ENCODE data around the gene MRAS.

MRAS gene

DNA sequence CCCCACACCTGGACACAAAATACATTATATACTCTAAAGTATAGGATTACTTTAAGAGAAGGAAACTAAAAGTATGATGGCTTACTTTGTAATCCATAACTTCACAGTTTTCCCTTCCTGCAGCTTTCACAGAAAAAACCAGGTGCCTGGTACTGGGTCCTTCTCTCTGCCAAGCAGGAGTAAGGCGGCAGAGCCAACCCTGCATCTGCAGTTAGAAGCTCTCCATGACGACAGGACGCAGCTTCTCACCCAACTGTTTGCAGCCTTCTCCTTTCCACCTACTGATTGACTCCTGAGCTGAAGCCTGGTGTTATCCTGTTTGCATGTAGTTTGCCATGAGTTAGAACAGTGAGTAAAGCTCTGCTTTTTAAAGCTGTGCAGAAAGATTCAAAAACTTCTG lies 6.7 kb downstream of the MRAS start:
- DNase-seq: no peak
- Histone ChIP-seq H3K4me3 (ENCODE audit: insufficient read depth, low read depth, low read length, poor library complexity, severe bottlenecking) (no peak overlapping the region), H3K36me3 (ENCODE audit: control insufficient read depth, insufficient read depth, low read length) (no peaks in the 10 kb centered on the region), H3K4me1 (ENCODE audit: control insufficient read depth, insufficient read depth, low read length, poor library complexity, severe bottlenecking) (no peaks in the 10 kb centered on the region), H3K27me3 (replicated peaks; ENCODE audit: control insufficient read depth, insufficient read depth, low read length, poor library complexity, severe bottlenecking) (no peaks in the 10 kb centered on the region), H3K27ac (ENCODE audit: insufficient read depth, low read length, poor library complexity, severe bottlenecking) (no peak overlapping the region), H3K9me3 (ENCODE audit: control insufficient read depth, low read length) (no peaks in the 10 kb centered on the region)

DNA sequence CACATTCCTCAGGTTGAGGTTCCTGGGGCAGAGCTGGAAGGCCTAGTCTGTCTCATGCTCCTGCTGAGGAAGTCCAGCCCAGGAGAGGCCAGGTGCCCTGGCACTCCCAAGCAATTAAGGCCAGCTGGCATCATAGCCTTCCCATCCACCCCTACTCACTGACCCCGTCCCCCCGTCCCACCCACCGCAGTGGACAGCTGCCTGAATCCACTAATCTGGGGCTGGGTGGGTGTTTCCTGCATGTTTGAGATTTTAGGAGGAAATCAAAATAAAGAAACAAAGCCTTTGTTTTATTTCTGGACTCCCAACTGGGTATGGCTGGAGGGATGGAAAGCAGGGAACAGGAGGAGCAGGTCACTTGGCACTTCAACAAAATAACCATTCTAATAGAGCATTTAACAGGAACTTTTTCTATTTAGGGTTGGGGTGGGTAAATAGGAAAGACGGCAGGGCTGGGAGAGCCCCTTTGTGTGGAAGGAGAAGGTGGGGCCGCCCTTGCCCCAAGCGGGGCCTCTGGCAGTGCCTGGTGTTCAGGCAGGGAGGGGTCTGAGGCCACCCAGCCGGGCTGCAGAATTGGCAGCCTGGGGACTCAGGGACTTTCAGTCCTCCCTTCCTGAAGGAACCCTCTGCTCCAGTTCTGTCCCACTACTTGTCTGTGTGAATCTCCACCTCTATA lies 8.5 kb downstream of the MRAS start:
- Histone ChIP-seq H3K36me3 (ENCODE audit: control insufficient read depth, insufficient read depth, low read length) (no peaks in the 10 kb centered on the region), H3K27ac (ENCODE audit: insufficient read depth, low read length, poor library complexity, severe bottlenecking) (no peak overlapping the region), H3K27me3 (replicated peaks; ENCODE audit: control insufficient read depth, insufficient read depth, low read length, poor library complexity, severe bottlenecking) (no peaks in the 10 kb centered on the region), H3K4me1 (ENCODE audit: control insufficient read depth, insufficient read depth, low read length, poor library complexity, severe bottlenecking) (no peaks in the 10 kb centered on the region), H3K4me3 (ENCODE audit: insufficient read depth, low read depth, low read length, poor library complexity, severe bottlenecking) (no peak overlapping the region), H3K9me3 (ENCODE audit: control insufficient read depth, low read length) (no peaks in the 10 kb centered on the region)
- no peak for DNase-seq

DNA sequence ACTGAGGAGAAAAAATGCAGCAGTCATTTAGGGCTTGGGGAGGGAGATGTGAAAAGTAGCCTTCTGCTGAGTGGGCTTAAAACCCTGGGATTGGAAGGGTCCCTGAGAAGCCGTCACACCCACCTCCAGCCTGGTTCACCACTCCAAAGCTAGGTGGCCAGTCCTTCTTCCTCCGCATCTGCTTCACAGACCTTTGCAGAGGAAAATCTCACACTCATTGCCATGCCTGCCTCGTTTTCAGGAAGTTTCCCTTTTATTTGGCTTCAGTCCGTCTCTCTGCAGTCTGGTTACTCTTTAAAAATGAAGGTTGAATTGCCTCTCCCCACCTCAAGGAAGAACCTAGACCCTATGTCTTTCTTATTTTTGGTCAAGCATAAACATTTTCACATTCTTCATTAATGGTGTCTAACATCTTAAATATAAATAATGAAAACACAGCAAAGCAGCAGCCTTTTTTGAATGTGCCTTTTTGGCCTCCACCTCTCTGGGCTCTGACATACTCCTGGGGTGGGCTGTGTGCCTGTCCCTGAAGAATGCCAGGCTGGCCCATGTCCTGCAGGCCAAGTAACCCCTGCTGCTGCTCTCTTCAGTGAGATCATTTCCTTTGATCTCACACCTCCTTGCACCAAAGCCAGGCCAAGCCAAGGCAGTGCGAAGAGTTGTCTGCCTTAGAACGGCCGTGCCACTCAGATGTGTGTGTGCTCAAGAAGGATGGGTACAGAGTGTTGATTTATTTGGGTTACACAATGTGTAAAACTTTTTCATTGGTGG lies 11.0 kb downstream of the MRAS start:
- no peaks in the 10 kb centered on the region for H3K9me3 ChIP-seq (ENCODE audit: control insufficient read depth, low read length)
- no peaks in the 10 kb centered on the region for H3K27me3 ChIP-seq (replicated peaks; ENCODE audit: control insufficient read depth, insufficient read depth, low read length, poor library complexity, severe bottlenecking)
- DNase-seq: no peak
- H3K36me3 ChIP-seq (ENCODE audit: control insufficient read depth, insufficient read depth, low read length): no peaks in the 10 kb centered on the region
- H3K4me3 ChIP-seq (ENCODE audit: insufficient read depth, low read depth, low read length, poor library complexity, severe bottlenecking): no peak overlapping the region
- no peaks in the 10 kb centered on the region for H3K4me1 ChIP-seq (ENCODE audit: control insufficient read depth, insufficient read depth, low read length, poor library complexity, severe bottlenecking)
- H3K27ac ChIP-seq (ENCODE audit: insufficient read depth, low read length, poor library complexity, severe bottlenecking): no peak overlapping the region

DNA sequence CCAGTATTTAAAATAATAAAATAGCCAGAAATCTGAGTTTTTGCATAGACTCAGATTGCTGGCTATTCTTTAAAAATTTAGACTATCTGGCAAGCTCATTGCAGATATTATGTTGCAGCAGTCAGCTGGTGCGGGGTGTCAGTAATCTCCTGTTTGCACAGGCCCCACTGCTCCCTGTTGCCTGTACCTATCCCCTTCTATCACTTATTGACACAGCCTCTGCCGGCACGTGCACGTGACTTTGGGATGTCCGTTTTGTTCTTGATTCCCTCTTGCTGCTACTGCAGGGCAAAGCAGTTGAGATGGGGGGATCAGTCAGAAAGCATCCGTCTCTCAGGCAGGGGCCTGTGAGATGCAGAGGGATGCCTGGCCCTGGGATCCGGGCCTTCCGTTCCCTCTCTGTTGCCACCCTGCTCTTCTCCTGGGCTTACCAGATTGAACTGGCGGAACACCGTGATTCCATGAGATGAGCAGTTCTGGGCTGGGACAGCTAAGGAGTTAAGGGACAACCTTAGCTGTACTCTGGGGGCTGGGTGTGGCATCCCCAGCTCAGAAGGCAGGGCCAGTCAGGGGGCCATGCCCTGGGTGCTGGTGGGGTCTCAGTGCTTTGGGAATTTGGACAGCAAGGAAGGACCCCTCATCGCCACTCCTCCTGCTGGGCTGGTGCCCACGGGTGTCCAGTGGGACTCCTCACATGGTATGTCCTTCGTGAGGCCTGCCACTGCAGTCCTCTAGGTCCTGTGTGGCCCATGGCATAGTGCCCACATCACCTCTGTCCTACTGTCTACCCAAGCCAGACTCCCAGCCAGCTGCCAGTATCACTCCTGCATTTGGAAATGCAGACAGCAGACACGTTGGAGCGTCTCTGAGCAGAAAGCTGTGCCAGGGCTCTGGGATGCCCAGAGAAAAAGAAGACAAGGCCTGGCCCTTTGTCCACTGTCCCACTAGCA lies 11.8 kb downstream of the MRAS start:
- no peak for DNase-seq
- Histone ChIP-seq H3K27ac (ENCODE audit: insufficient read depth, low read length, poor library complexity, severe bottlenecking) (no peak overlapping the region), H3K9me3 (ENCODE audit: control insufficient read depth, low read length) (no peaks in the 10 kb centered on the region), H3K27me3 (replicated peaks; ENCODE audit: control insufficient read depth, insufficient read depth, low read length, poor library complexity, severe bottlenecking) (no peaks in the 10 kb centered on the region), H3K36me3 (ENCODE audit: control insufficient read depth, insufficient read depth, low read length) (no peaks in the 10 kb centered on the region), H3K4me1 (ENCODE audit: control insufficient read depth, insufficient read depth, low read length, poor library complexity, severe bottlenecking) (no peaks in the 10 kb centered on the region), H3K4me3 (ENCODE audit: insufficient read depth, low read depth, low read length, poor library complexity, severe bottlenecking) (no peak overlapping the region)

DNA sequence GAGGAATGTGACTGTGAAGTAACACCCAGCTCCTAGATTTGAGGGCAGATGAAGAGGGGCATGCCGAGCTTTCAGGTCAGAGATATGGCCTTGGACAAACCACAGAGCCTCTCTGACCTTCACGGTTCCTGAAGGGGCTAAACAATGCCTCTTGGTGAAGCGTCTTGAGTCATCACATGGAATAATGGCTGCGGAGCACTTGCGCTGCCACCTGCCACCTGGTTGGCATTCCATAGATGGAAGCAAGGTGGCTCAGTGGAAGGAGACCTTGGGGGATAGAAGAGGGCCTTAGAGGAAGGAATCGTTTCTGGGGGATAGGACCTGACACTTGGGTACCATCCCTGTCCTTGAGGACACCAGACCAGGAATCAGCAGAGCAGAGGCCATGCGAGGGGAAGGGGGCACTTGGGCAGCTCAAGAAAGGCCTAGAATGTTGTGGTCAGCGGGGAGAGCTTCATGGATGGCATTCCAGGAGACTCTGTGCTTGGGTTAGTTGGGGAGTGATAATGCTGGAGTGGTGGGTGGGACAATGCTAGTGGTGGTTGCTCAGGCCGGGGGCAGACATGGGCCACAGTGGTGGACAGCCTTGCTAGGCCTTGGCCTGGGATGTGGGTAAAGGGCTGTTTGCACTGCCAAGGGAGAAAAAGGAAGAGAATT lies 12.6 kb downstream of the MRAS start:
- Histone ChIP-seq H3K4me3 (ENCODE audit: insufficient read depth, low read depth, low read length, poor library complexity, severe bottlenecking) (no peak overlapping the region), H3K9me3 (ENCODE audit: control insufficient read depth, low read length) (no peaks in the 10 kb centered on the region), H3K27me3 (replicated peaks; ENCODE audit: control insufficient read depth, insufficient read depth, low read length, poor library complexity, severe bottlenecking) (no peaks in the 10 kb centered on the region), H3K36me3 (ENCODE audit: control insufficient read depth, insufficient read depth, low read length) (no peaks in the 10 kb centered on the region), H3K4me1 (ENCODE audit: control insufficient read depth, insufficient read depth, low read length, poor library complexity, severe bottlenecking) (no peaks in the 10 kb centered on the region), H3K27ac (ENCODE audit: insufficient read depth, low read length, poor library complexity, severe bottlenecking) (no peak overlapping the region)
- DNase-seq: no peak

DNA sequence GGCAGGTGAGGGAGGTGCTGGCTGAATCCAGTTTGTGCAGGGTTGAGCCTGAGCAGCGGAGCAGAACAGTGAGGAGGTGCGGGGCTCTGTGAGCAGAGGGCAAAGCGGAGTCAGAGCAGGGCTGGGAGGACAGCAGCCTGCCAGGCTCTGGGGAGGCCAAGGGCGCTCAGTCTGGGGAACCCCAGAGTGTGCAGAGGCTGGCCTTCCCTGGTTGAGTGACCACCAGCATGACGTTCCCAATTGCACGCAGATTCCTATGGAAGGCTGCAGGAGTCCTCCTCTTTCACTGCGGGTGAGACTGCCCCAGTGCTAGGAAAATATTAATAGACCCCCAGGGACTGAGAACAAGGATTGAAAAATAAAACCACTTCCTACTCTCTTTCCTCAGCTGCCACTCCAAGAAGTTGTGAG lies 13.2 kb downstream of the MRAS start:
- Histone ChIP-seq H3K4me1 (ENCODE audit: control insufficient read depth, insufficient read depth, low read length, poor library complexity, severe bottlenecking) (no peaks in the 10 kb centered on the region), H3K9me3 (ENCODE audit: control insufficient read depth, low read length) (no peaks in the 10 kb centered on the region), H3K27ac (ENCODE audit: insufficient read depth, low read length, poor library complexity, severe bottlenecking) (no peak overlapping the region), H3K36me3 (ENCODE audit: control insufficient read depth, insufficient read depth, low read length) (no peaks in the 10 kb centered on the region), H3K4me3 (ENCODE audit: insufficient read depth, low read depth, low read length, poor library complexity, severe bottlenecking) (no peak overlapping the region), H3K27me3 (replicated peaks; ENCODE audit: control insufficient read depth, insufficient read depth, low read length, poor library complexity, severe bottlenecking) (no peaks in the 10 kb centered on the region)
- no peak for DNase-seq

DNA sequence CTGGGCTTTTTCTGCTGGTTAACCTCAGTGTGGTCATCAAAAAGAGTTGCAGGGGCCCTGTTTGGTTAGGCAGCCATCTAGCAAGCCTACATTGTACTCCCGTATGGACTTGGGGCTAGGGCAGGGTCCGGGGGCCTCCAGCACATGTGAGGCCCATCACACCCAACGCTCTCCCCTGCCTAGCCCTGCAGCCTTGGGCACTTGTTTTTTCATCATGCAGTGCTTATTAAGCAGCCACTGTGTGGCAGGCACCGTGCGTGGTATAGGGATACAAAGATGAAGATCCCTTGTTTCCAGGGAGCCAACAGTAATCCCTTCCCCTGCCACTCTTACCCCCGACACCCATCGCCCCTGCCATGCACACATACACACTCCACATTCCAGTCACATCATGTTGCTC lies 14.2 kb downstream of the MRAS start:
- no peak overlapping the region for H3K27ac ChIP-seq (ENCODE audit: insufficient read depth, low read length, poor library complexity, severe bottlenecking)
- H3K4me3 ChIP-seq (ENCODE audit: insufficient read depth, low read depth, low read length, poor library complexity, severe bottlenecking): no peak overlapping the region
- no peaks in the 10 kb centered on the region for H3K27me3 ChIP-seq (replicated peaks; ENCODE audit: control insufficient read depth, insufficient read depth, low read length, poor library complexity, severe bottlenecking)
- H3K4me1 ChIP-seq (ENCODE audit: control insufficient read depth, insufficient read depth, low read length, poor library complexity, severe bottlenecking): no peaks in the 10 kb centered on the region
- no peaks in the 10 kb centered on the region for H3K36me3 ChIP-seq (ENCODE audit: control insufficient read depth, insufficient read depth, low read length)
- DNase-seq: no peak
- H3K9me3 ChIP-seq (ENCODE audit: control insufficient read depth, low read length): no peaks in the 10 kb centered on the region

DNA sequence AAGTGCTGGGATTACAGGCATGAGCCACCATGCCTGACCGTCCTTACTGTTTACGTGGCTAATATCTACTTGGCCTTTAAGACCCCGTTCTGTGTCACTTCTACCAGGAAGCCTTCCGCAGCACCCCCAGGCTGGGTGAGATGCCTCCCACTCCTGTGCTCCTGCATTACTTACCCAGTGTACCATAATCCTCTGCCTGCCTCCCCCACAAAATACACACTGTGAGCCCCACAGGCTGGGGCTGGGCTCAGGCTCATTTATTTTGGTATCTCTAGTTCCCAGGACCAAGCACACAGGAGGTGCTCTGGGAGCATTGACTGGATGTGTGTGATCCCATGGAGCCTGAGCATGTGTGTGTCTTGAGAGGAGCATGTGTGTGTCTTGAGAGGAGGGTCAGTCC lies 14.9 kb downstream of the MRAS start:
- no peaks in the 10 kb centered on the region for H3K36me3 ChIP-seq (ENCODE audit: control insufficient read depth, insufficient read depth, low read length)
- H3K4me3 ChIP-seq (ENCODE audit: insufficient read depth, low read depth, low read length, poor library complexity, severe bottlenecking): no peak overlapping the region
- no peaks in the 10 kb centered on the region for H3K4me1 ChIP-seq (ENCODE audit: control insufficient read depth, insufficient read depth, low read length, poor library complexity, severe bottlenecking)
- DNase-seq: no peak
- no peaks in the 10 kb centered on the region for H3K27me3 ChIP-seq (replicated peaks; ENCODE audit: control insufficient read depth, insufficient read depth, low read length, poor library complexity, severe bottlenecking)
- H3K27ac ChIP-seq (ENCODE audit: insufficient read depth, low read length, poor library complexity, severe bottlenecking): no peak overlapping the region
- H3K9me3 ChIP-seq (ENCODE audit: control insufficient read depth, low read length): no peaks in the 10 kb centered on the region

DNA sequence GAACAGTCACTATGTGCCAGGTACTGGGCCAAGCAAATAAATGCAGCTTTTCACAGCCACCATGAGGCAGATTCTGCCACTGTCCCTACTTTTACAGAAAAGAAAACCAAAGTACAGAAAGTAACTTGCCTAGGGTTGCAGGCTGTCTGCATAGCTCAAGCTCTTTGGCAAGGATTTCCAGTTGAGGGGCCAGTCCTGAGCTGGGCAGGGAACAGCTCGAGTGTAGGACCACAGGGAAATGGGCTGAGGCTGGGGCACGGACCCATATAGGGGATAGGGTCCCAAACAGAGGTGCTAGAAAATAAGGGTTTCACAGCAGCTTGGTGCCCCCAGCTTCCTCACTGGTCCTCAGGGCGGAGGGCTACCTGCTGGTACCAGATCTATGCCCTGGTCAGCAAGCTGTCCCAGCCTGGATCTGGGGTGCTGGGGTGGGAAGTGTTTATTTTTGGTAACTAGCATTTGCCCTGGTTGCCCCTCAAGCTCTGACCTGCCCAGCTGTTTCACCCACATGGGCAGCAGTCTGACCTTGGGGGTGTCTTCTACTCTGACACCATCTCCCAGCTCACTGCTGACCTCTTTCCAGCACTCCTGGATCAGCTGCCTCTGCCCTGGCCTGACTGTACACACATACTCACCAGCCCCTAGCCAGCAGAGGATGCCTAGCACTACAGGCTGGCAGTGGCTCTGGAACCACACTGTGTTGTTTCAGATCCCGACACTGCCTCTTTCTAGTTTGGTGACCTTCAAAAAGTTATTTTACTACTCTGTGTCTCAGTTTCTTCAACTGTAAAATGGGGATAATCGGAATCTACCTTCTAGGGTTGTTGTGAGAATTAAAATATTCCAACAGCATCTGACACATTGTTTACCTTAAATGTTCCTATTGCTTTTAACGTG lies 16.2 kb downstream of the MRAS start:
- Histone ChIP-seq H3K27me3 (replicated peaks; ENCODE audit: control insufficient read depth, insufficient read depth, low read length, poor library complexity, severe bottlenecking) (no peaks in the 10 kb centered on the region), H3K4me3 (ENCODE audit: insufficient read depth, low read depth, low read length, poor library complexity, severe bottlenecking) (no peak overlapping the region), H3K27ac (ENCODE audit: insufficient read depth, low read length, poor library complexity, severe bottlenecking) (no peak overlapping the region), H3K4me1 (ENCODE audit: control insufficient read depth, insufficient read depth, low read length, poor library complexity, severe bottlenecking) (no peaks in the 10 kb centered on the region), H3K9me3 (ENCODE audit: control insufficient read depth, low read length) (no peaks in the 10 kb centered on the region), H3K36me3 (ENCODE audit: control insufficient read depth, insufficient read depth, low read length) (no peaks in the 10 kb centered on the region)
- no peak for DNase-seq

Measured in effector memory CD4-positive, alpha-beta T cell (primary cell).